ENCODE data around the gene YWHAQ.
"Not testable (repeated sequence)": the region's sequence is repeated elsewhere in the genome, so short reads cannot be mapped to it uniquely, and the experiment has no call there.

DNA sequence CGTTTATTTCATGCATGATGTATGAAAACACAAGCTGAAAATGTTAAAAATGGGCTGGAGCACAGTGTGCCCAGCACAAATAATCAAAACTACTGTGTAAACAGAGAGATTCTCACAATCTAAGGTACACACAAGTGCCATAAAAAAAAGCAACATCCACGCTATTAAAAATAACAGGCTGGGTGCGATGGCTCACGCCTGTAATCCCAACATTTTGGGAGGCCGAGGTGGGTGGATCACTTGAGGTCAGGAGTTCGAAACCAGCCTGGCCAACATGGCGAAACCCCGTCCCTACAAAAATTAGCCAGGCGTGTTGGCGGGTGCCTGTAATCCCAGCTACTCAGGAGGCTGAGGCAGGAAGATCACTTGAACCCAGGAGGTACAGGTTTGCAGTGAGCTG is 22.3 kb downstream of the YWHAQ start:
- not testable (repeated sequence) for TF ChIP-seq KAT7 (CRISPR knock-in tag; IDR thresholded peaks at IDR 0.05; ENCODE audit: borderline replicate concordance); EZH2 (IDR thresholded peaks at IDR 0.05; ENCODE audit: borderline replicate concordance, low read depth, low read length); TEAD4 (IDR thresholded peaks at IDR 0.05; ENCODE audit: low read length); TEAD4 (CRISPR knock-in tag; IDR thresholded peaks at IDR 0.05; ENCODE audit: borderline replicate concordance); COPS2 (conservative IDR thresholded peaks at IDR 0.05); ZBTB8A (IDR thresholded peaks at IDR 0.05; ENCODE audit: partially characterized antibody); TCF7 (IDR thresholded peaks at IDR 0.05; ENCODE audit: borderline replicate concordance); NCOR1 (IDR thresholded peaks at IDR 0.05); TRIM24 (IDR thresholded peaks at IDR 0.05); SIN3A (IDR thresholded peaks at IDR 0.05; ENCODE audit: borderline replicate concordance in 2 of 2, control insufficient read depth in 1 of 2, low read depth in 2 of 2, low read length in 2 of 2)
- TF ChIP-seq, protein P1, sequence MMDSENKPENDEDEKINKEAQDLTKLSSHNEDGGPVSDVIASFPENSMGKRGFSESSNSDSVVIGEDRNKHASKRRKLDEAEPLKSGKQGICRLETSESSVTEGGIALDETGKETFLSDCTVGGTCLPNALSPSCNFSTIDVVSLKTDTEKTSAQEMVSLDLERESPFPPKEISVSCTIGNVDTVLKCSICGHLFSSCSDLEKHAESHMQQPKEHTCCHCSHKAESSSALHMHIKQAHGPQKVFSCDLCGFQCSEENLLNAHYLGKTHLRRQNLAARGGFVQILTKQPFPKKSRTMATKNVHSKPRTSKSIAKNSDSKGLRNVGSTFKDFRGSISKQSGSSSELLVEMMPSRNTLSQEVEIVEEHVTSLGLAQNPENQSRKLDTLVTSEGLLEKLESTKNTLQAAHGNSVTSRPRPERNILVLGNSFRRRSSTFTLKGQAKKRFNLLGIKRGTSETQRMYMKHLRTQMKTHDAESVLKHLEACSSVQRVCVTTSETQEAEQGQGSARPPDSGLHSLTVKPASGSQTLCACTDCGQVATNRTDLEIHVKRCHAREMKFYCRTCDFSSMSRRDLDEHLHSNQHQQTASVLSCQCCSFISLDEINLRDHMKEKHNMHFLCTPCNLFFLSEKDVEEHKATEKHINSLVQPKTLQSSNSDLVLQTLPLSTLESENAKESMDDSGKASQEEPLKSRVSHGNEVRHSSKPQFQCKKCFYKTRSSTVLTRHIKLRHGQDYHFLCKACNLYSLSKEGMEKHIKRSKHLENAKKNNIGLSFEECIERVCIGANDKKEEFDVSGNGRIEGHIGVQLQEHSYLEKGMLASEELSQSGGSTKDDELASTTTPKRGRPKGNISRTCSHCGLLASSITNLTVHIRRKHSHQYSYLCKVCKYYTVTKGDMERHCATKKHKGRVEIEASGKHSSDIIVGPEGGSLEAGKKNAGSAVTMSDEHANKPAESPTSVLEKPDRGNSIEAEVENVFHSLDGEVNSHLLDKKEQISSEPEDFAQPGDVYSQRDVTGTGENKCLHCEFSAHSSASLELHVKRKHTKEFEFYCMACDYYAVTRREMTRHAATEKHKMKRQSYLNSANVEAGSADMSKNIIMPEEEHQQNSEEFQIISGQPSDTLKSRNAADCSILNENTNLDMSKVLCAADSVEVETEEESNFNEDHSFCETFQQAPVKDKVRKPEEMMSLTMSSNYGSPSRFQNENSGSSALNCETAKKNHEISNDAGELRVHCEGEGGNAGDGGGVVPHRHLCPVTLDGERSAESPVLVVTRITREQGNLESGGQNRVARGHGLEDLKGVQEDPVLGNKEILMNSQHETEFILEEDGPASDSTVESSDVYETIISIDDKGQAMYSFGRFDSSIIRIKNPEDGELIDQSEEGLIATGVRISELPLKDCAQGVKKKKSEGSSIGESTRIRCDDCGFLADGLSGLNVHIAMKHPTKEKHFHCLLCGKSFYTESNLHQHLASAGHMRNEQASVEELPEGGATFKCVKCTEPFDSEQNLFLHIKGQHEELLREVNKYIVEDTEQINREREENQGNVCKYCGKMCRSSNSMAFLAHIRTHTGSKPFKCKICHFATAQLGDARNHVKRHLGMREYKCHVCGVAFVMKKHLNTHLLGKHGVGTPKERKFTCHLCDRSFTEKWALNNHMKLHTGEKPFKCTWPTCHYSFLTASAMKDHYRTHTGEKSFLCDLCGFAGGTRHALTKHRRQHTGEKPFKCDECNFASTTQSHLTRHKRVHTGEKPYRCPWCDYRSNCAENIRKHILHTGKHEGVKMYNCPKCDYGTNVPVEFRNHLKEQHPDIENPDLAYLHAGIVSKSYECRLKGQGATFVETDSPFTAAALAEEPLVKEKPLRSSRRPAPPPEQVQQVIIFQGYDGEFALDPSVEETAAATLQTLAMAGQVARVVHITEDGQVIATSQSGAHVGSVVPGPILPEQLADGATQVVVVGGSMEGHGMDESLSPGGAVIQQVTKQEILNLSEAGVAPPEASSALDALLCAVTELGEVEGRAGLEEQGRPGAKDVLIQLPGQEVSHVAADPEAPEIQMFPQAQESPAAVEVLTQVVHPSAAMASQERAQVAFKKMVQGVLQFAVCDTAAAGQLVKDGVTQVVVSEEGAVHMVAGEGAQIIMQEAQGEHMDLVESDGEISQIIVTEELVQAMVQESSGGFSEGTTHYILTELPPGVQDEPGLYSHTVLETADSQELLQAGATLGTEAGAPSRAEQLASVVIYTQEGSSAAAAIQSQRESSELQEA (IDR thresholded peaks at IDR 0.05; ENCODE audit: low read depth), result not testable (repeated sequence)
- TF ChIP-seq, protein P2, sequence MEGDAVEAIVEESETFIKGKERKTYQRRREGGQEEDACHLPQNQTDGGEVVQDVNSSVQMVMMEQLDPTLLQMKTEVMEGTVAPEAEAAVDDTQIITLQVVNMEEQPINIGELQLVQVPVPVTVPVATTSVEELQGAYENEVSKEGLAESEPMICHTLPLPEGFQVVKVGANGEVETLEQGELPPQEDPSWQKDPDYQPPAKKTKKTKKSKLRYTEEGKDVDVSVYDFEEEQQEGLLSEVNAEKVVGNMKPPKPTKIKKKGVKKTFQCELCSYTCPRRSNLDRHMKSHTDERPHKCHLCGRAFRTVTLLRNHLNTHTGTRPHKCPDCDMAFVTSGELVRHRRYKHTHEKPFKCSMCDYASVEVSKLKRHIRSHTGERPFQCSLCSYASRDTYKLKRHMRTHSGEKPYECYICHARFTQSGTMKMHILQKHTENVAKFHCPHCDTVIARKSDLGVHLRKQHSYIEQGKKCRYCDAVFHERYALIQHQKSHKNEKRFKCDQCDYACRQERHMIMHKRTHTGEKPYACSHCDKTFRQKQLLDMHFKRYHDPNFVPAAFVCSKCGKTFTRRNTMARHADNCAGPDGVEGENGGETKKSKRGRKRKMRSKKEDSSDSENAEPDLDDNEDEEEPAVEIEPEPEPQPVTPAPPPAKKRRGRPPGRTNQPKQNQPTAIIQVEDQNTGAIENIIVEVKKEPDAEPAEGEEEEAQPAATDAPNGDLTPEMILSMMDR (IDR thresholded peaks at IDR 0.05 in 2 of 3, conservative IDR thresholded peaks at IDR 0.05 in 1 of 3; ENCODE audit: insufficient read depth in 2 of 3, low read depth in 1 of 3, low read length in 3 of 3), result not testable (repeated sequence)
- TF ChIP-seq, protein P3, sequence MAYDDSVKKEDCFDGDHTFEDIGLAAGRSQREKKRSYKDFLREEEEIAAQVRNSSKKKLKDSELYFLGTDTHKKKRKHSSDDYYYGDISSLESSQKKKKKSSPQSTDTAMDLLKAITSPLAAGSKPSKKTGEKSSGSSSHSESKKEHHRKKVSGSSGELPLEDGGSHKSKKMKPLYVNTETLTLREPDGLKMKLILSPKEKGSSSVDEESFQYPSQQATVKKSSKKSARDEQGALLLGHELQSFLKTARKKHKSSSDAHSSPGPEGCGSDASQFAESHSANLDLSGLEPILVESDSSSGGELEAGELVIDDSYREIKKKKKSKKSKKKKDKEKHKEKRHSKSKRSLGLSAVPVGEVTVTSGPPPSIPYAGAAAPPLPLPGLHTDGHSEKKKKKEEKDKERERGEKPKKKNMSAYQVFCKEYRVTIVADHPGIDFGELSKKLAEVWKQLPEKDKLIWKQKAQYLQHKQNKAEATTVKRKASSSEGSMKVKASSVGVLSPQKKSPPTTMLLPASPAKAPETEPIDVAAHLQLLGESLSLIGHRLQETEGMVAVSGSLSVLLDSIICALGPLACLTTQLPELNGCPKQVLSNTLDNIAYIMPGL (CRISPR knock-in tag; IDR thresholded peaks at IDR 0.05), result not testable (repeated sequence)

All from K562 (cell line).